Prostate gland (tissue), 2 donors: ENCODE measurements around the gene ME3. TPM values are rescaled to one million over a fixed set of nuclear protein-coding genes. Genes with fewer than 3 reads are reported as not detected.

Source experiments
- DNase-seq: peaks from one replicate; pipeline ENCODE4 v3.0.0-alpha.2; 2019; ENCODE audit warnings: low spot score
- H3K27ac ChIP-seq, 2 donors: fragments of 200-600 bp; sonication (generic); 2 replicates each; pipeline ENCODE4 v1.5.1; 2017 to 2019
- H3K27me3 ChIP-seq: fragments of 200-600 bp; sonication (generic); replicated peaks from 2 replicates; pipeline ENCODE4 v1.5.1; 2019; ENCODE audit not compliant: insufficient read depth
- H3K36me3 ChIP-seq, 2 donors: fragments of 200-600 bp; sonication (generic); 1 replicate in 1 of 2; 2 replicates in 1 of 2; pipeline versions ENCODE4 v1.5.1 to v1.8.1; 2017 to 2019
- H3K4me1 ChIP-seq: fragments of 200-600 bp; sonication (generic); replicated peaks from 2 replicates; pipeline ENCODE4 v1.5.1; 2019
- H3K4me3 ChIP-seq, 2 donors: fragments of 200-600 bp; sonication (generic); 2 replicates each; pipeline ENCODE4 v1.5.1; 2017 to 2019
- H3K9me3 ChIP-seq: fragments of 200-600 bp; sonication (generic); 2 replicates; pipeline ENCODE4 v1.5.1; 2017
- CTCF ChIP-seq, 4 experiments: fragments of 200-600 bp in 2 of 4; fragments of 450-650 bp in 2 of 4; sonication (generic) in 2 of 4; IDR thresholded peaks; 1 replicate in 3 of 4; 2 replicates in 1 of 4; pipeline ENCODE4 v1.5.1; 2016 to 2019; ENCODE audit warnings: antibody characterized with exemption in 4 of 4, mild to moderate bottlenecking in 2 of 4, moderate library complexity in 2 of 4
- POLR2A ChIP-seq: fragments of 450-650 bp; IDR thresholded peaks from one replicate; pipeline ENCODE4 v1.6.1; 2016; ENCODE audit warnings: antibody characterized with exemption, mild to moderate bottlenecking
- POLR2AphosphoS5 ChIP-seq: sonication (generic); formaldehyde crosslinking; IDR thresholded peaks from one replicate; pipeline ENCODE4 v1.6.1; 2017; ENCODE audit warnings: antibody characterized with exemption
- WGBS: methylation state at CpG from one replicate; pipeline ENCODE4 v1.1.5; 2018; 5-methylcytosine and 5-hydroxymethylcytosine counted together
- intact Hi-C: fragments of 100-400 bp; cut with DNase I; formaldehyde crosslinking; loops from one replicate; pipeline ENCODE4 v1.14.2; 2022
- total RNA-seq, 2 donors: library from RNA; depleted of rRNA; stranded (reverse); fragments of >200 nt; gene quantifications; one replicate each; pipeline ENCODE4 v1.1.0, GENCODE V29; 2016

ME3 gene
- total RNA-seq, 2 donors from 2014 or later: 31.4 to 107 TPM

- H3K27ac ChIP-seq: no peak overlapping the region
- no peaks in the 10 kb centered on the region for H3K36me3 ChIP-seq
- no peak overlapping the region for H3K4me3 ChIP-seq
- H3K9me3 ChIP-seq: no peaks in the 10 kb centered on the region
- H3K4me1 ChIP-seq: no peaks in the 10 kb centered on the region
- DNase-seq: no peak
- 0% methylated on average over 1 of the region's 1 CpG for WGBS
- intact Hi-C loops: no loop called here
- TF ChIP-seq CTCF (IDR thresholded peaks at IDR 0.05) (no peak), POLR2A (no peak), POLR2AphosphoS5 (no peak)
- H3K27me3 ChIP-seq: no peaks in the 10 kb centered on the region
Measured at GRCh38 chr11:86592047-86592591, 80.3 kb downstream of the ME3 start.

GRCh38 chr11:86591631-86592030 lies 80.8 kb downstream of the ME3 start:
- H3K4me1 ChIP-seq: no peaks in the 10 kb centered on the region
- H3K9me3 ChIP-seq: no peaks in the 10 kb centered on the region
- intact Hi-C loops: no loop called here
- no peak overlapping the region for H3K27ac ChIP-seq
- no peak overlapping the region for H3K4me3 ChIP-seq
- no peaks in the 10 kb centered on the region for H3K27me3 ChIP-seq
- H3K36me3 ChIP-seq: no peaks in the 10 kb centered on the region
- 87% methylated on average over 4 of the region's 4 CpGs for WGBS
- no peak for DNase-seq
- TF ChIP-seq POLR2A (no peak), POLR2AphosphoS5 (no peak), CTCF (IDR thresholded peaks at IDR 0.05) (no peak)

GRCh38 chr11:86589856-86590589 lies 82.4 kb downstream of the ME3 start:
- no peaks in the 10 kb centered on the region for H3K36me3 ChIP-seq
- DNase-seq: no peak
- 95% methylated on average over 7 of the region's 7 CpGs for WGBS
- no peak overlapping the region for H3K27ac ChIP-seq
- intact Hi-C loops: no loop called here
- no peaks in the 10 kb centered on the region for H3K27me3 ChIP-seq
- H3K9me3 ChIP-seq: no peaks in the 10 kb centered on the region
- H3K4me3 ChIP-seq: no peak overlapping the region
- TF ChIP-seq POLR2A (no peak), POLR2AphosphoS5 (no peak), CTCF (IDR thresholded peaks at IDR 0.05) (no peak)
- H3K4me1 ChIP-seq: no peaks in the 10 kb centered on the region

GRCh38 chr11:86589204-86589603 lies 83.2 kb downstream of the ME3 start:
- H3K36me3 ChIP-seq: no peaks in the 10 kb centered on the region
- no peaks in the 10 kb centered on the region for H3K4me1 ChIP-seq
- intact Hi-C loops: no loop called here
- H3K27ac ChIP-seq: no peak overlapping the region
- TF ChIP-seq POLR2AphosphoS5: no peak
- no peak for TF ChIP-seq POLR2A
- TF ChIP-seq CTCF (IDR thresholded peaks at IDR 0.05): no peak
- no peak for DNase-seq
- no peaks in the 10 kb centered on the region for H3K9me3 ChIP-seq
- no peak overlapping the region for H3K4me3 ChIP-seq
- H3K27me3 ChIP-seq: no peaks in the 10 kb centered on the region

- Histone ChIP-seq H3K4me1 (no peaks in the 10 kb centered on the region), H3K27ac (peak overlapping the region; percentile 6 to 20), H3K36me3 (no peaks in the 10 kb centered on the region), H3K27me3 (no peaks in the 10 kb centered on the region), H3K4me3 (no peak overlapping the region), H3K9me3 (no peaks in the 10 kb centered on the region)
- TF ChIP-seq POLR2AphosphoS5 (no peak), CTCF (IDR thresholded peaks at IDR 0.05) (no peak), POLR2A (no peak)
- intact Hi-C loops: no loop called here
- DNase-seq: no peak
- 39% methylated on average over 2 of the region's 2 CpGs for WGBS
Measured at GRCh38 chr11:86588566-86589090, 83.8 kb downstream of the ME3 start.
